ENCODE measurements around the gene WDFY4. TPM values are rescaled to one million over a fixed set of nuclear protein-coding genes. Genes with fewer than 3 reads are reported as not detected.

Gene WDFY4
- polyA plus RNA-seq, 4 donors, result under 0.01 to 3.2 (median 0.88) TPM

DNA sequence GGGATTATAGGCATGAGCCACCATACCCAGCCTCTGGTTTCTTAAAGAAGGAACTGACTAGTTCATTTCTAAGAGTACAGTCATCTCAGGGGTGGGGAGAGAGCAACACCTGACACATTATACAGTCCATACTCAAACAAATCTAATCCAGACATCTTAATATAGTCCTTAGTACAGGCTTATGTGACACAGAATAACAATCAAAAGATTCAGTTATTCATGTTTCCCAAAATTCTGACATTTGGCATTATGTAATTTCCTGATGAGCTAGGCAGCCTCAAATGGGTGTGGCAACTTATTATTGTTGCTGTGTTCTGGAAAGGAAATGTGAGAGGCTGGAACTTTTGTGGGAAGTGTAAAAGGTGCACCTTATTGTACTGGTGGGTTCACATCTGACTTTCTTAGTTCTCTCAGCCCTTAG lies 116.3 kb downstream of the WDFY4 start:
- DNase-seq, result no peak
- FAIRE-seq, result no peak
- no peaks in the 10 kb centered on the region for H3K9me3 ChIP-seq (ENCODE audit: control insufficient read depth in 2 of 2, insufficient read depth in 1 of 2, low read depth in 1 of 2, low read length in 1 of 2)

DNA sequence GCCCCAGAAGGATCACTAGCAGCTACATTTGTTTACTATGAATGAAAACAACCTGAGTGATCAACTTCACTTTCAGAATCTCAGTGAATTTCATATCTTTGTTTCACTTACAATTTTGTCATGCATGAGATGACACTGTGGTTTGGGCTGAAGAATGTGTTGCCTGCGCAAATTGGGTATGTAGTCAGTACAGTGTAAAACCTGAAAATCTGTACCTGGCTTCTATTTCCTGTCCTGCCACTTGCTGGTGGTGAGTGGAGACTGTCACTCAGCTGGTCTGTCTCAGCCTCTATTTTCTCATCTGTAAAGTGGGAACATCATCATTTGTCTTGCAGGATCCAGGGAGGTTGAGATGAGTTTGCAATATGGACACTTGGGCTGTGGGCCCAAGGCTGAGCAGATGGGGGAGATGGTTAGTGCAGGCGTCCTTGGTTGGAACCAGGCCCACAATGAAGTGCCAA lies 118.0 kb downstream of the WDFY4 start:
- Histone ChIP-seq H3K36me3 (ENCODE audit: control insufficient read depth in 3 of 3, insufficient read depth in 2 of 3, low read depth in 1 of 3, low read length in 3 of 3) (no peaks in the 10 kb centered on the region), H3K4me3 (ENCODE audit: low read depth in 1 of 3, low read length in 3 of 3) (no peak overlapping the region), H3K27ac (ENCODE audit: low read depth in 1 of 3, low read length in 2 of 3) (no peak overlapping the region), H3K9me3 (ENCODE audit: control insufficient read depth in 2 of 2, insufficient read depth in 1 of 2, low read depth in 1 of 2, low read length in 1 of 2) (no peaks in the 10 kb centered on the region), H3K4me1 (ENCODE audit: control insufficient read depth in 3 of 3, insufficient read depth in 2 of 3, low read depth in 1 of 3, low read length in 2 of 3) (peaks cover 0 to 8% (median 0%) of the 10 kb centered on the region in 3 donors), H3K27me3 (ENCODE audit: control insufficient read depth in 3 of 3, insufficient read depth in 3 of 3, low read length in 3 of 3) (no peaks in the 10 kb centered on the region)
- 59 to 77% (median 70%) methylated on average over 2 of the region's 2 CpGs for WGBS, 3 donors
- FAIRE-seq (no peak), DNase-seq (no peak)

More for the DNA sequence above, 116.3 kb downstream of the WDFY4 start:
- Histone ChIP-seq H3K27ac (ENCODE audit: low read depth in 1 of 3, low read length in 2 of 3) (peak overlapping the region in 1 of 3 donors; percentile 28), H3K36me3 (ENCODE audit: control insufficient read depth in 3 of 3, insufficient read depth in 2 of 3, low read depth in 1 of 3, low read length in 3 of 3) (no peaks in the 10 kb centered on the region), H3K27me3 (ENCODE audit: control insufficient read depth in 3 of 3, insufficient read depth in 3 of 3, low read length in 3 of 3) (no peaks in the 10 kb centered on the region), H3K4me3 (ENCODE audit: low read depth in 1 of 3, low read length in 3 of 3) (no peak overlapping the region), H3K4me1 (ENCODE audit: control insufficient read depth in 3 of 3, insufficient read depth in 2 of 3, low read depth in 1 of 3, low read length in 2 of 3) (peaks cover 0 to 8% (median 0%) of the 10 kb centered on the region in 3 donors)

DNA sequence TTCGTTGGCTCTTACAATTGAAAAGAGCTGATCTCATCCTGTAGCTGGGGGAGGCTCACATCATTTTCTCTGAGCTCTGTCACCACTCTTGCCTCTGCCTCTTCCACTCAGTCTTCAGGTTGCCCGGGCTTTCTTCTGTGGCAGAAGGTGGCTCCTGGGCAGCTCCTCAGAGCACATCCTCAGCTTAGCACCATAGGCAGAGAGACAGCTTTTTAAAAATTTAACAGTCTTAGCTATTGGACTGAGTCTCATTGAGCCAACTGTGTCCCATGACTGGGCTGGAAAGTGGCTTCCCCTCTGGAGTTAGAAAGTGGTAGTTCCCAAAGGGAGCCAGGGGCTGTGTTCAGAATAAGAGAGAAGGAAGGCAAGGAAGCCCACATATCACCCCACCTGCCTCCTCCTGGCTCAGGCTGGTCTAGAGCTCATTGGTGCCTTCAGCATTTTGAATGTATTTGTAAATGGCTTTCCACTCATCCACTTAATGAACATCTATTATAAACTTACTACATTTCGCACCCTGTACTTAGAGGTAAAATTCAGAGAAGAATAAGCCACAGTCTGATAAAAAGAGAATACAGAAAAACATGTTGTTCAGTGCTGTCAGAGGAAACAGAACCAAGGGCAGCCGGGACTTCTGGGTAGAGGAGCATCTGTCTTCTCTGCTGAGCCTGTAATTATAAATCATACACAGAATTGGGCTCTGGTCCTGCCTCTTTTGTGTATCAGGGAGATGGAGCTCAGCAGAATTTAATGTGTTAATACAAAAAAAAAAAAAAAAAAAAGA lies 119.3 kb downstream of the WDFY4 start:
- Histone ChIP-seq H3K36me3 (ENCODE audit: control insufficient read depth in 3 of 3, insufficient read depth in 2 of 3, low read depth in 1 of 3, low read length in 3 of 3) (no peaks in the 10 kb centered on the region), H3K9me3 (ENCODE audit: control insufficient read depth in 2 of 2, insufficient read depth in 1 of 2, low read depth in 1 of 2, low read length in 1 of 2) (no peaks in the 10 kb centered on the region), H3K4me3 (ENCODE audit: low read depth in 1 of 3, low read length in 3 of 3) (no peak overlapping the region), H3K27me3 (ENCODE audit: control insufficient read depth in 3 of 3, insufficient read depth in 3 of 3, low read length in 3 of 3) (no peaks in the 10 kb centered on the region), H3K27ac (ENCODE audit: low read depth in 1 of 3, low read length in 2 of 3) (no peak overlapping the region), H3K4me1 (ENCODE audit: control insufficient read depth in 3 of 3, insufficient read depth in 2 of 3, low read depth in 1 of 3, low read length in 2 of 3) (peaks cover 0 to 8% (median 0%) of the 10 kb centered on the region in 3 donors)
- DNase-seq (no peak), FAIRE-seq (no peak)
- 70 to 77% (median 72%) methylated on average over 4 of the region's 4 CpGs for WGBS, 3 donors

DNA sequence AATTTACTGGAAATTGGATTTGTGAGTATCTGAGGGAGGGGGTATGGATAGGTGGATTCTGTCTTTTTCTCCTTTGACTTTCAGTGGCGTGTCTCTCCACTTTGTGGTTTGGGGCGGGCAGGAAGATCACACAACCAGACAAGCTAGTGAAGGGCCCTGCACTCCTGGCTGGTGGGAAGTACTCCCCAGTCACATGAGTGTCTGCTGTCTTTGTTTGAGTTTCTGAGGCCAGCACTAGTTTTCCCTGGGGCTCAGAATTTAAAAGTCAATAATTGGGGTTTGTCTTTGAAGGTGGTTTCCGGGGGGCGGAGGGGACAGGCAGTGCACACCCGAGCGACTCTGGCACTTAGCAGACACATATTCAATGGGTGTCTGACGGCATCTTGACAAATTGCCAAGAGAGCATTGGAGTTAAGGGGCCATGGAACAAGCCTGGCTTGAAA lies 120.1 kb downstream of the WDFY4 start:
- peaks cover 0 to 8% (median 0%) of the 10 kb centered on the region in 3 donors for H3K4me1 ChIP-seq (ENCODE audit: control insufficient read depth in 3 of 3, insufficient read depth in 2 of 3, low read depth in 1 of 3, low read length in 2 of 3)
- peak in 1 of 2 donors; percentile 28 for DNase-seq
- WGBS, 3 donors, result 16 to 24% (median 23%) methylated on average over 7 of the region's 7 CpGs

DNA sequence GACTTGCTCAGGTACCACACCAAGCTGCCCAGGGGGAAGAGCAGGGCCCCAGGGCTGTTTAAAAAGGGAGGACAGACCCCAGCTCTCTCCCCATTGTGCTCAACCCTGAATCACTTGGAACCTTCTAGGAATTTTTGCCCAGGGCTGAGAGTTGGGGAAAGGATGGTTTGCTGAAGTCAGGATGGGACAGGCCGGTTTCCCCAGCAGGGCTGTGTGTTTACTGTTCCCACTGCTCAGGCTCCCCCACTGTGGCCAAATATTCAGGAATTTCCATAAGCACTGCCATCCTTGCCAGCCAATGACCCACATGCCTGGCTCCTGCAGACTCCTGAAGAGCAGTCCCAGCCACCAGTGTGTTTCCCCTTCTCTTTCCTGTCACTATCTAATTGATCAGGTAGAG lies 120.7 kb downstream of the WDFY4 start:
- no peaks in the 10 kb centered on the region for H3K36me3 ChIP-seq (ENCODE audit: control insufficient read depth in 3 of 3, insufficient read depth in 2 of 3, low read depth in 1 of 3, low read length in 3 of 3)
- WGBS, 3 donors, result 78 to 100% (median 92%) methylated on average over 1 of the region's 1 CpG
- H3K4me3 ChIP-seq (ENCODE audit: low read depth in 1 of 3, low read length in 3 of 3), result no peak overlapping the region
- H3K27ac ChIP-seq (ENCODE audit: low read depth in 1 of 3, low read length in 2 of 3), result no peak overlapping the region
- no peak for FAIRE-seq
- peaks cover 0 to 8% (median 0%) of the 10 kb centered on the region in 3 donors for H3K4me1 ChIP-seq (ENCODE audit: control insufficient read depth in 3 of 3, insufficient read depth in 2 of 3, low read depth in 1 of 3, low read length in 2 of 3)
- DNase-seq, result no peak
- H3K27me3 ChIP-seq (ENCODE audit: control insufficient read depth in 3 of 3, insufficient read depth in 3 of 3, low read length in 3 of 3), result no peaks in the 10 kb centered on the region
- H3K9me3 ChIP-seq (ENCODE audit: control insufficient read depth in 2 of 2, insufficient read depth in 1 of 2, low read depth in 1 of 2, low read length in 1 of 2), result no peaks in the 10 kb centered on the region

More for the DNA sequence above, 120.1 kb downstream of the WDFY4 start:
- FAIRE-seq, result no peak
- H3K4me3 ChIP-seq (ENCODE audit: low read depth in 1 of 3, low read length in 3 of 3), result no peak overlapping the region
- no peaks in the 10 kb centered on the region for H3K27me3 ChIP-seq (ENCODE audit: control insufficient read depth in 3 of 3, insufficient read depth in 3 of 3, low read length in 3 of 3)
- H3K9me3 ChIP-seq (ENCODE audit: control insufficient read depth in 2 of 2, insufficient read depth in 1 of 2, low read depth in 1 of 2, low read length in 1 of 2), result no peaks in the 10 kb centered on the region
- H3K36me3 ChIP-seq (ENCODE audit: control insufficient read depth in 3 of 3, insufficient read depth in 2 of 3, low read depth in 1 of 3, low read length in 3 of 3), result no peaks in the 10 kb centered on the region
- H3K27ac ChIP-seq (ENCODE audit: low read depth in 1 of 3, low read length in 2 of 3), result no peak overlapping the region

DNA sequence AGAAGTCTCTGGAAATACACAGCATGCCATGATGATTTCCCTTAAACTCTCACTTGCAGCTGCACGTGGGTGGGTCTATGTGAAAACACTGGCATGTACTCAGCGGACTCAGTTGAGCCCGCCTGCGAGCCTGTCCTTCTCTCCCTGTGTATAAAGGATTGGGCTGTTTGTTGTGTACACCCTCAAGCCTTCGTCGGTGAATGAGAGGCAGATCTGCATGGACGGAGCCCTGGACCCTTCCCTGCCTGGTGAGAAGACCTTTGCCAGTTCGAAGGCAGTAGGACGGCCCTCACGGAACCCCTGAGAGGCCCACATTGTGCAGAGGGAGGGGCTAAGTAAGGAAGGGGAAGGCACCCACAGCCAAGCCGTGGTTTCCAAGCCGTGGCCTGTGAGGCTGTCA lies 121.2 kb downstream of the WDFY4 start:
- Histone ChIP-seq H3K4me3 (ENCODE audit: low read depth in 1 of 3, low read length in 3 of 3) (no peak overlapping the region), H3K4me1 (ENCODE audit: control insufficient read depth in 3 of 3, insufficient read depth in 2 of 3, low read depth in 1 of 3, low read length in 2 of 3) (peaks cover 0 to 8% (median 0%) of the 10 kb centered on the region in 3 donors), H3K27ac (ENCODE audit: low read depth in 1 of 3, low read length in 2 of 3) (no peak overlapping the region), H3K36me3 (ENCODE audit: control insufficient read depth in 3 of 3, insufficient read depth in 2 of 3, low read depth in 1 of 3, low read length in 3 of 3) (no peaks in the 10 kb centered on the region), H3K9me3 (ENCODE audit: control insufficient read depth in 2 of 2, insufficient read depth in 1 of 2, low read depth in 1 of 2, low read length in 1 of 2) (no peaks in the 10 kb centered on the region), H3K27me3 (ENCODE audit: control insufficient read depth in 3 of 3, insufficient read depth in 3 of 3, low read length in 3 of 3) (no peaks in the 10 kb centered on the region)
- FAIRE-seq (no peak), DNase-seq (peak in 1 of 2 donors; percentile 16)
- 52 to 61% (median 59%) methylated on average over 12 of the region's 12 CpGs for WGBS, 3 donors

DNA sequence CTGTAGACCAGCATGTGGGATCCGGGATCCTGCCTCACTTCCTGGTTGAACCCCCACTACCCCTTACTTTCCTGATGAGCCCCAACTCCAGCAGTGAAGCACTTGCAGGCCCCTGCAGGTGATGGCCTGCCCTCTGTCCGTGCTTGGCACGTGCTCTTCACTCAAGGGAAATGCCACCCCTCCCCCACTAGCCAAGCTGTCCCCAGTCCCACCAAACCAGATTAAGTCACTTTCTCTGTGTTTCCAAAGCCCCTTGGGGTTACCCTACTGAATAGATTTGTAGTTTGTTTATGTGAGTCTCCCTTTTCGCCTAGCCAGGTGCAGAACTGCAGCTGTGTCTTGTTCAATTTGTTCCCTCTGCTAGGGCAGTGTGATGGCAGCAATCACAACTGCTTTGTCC lies 121.7 kb downstream of the WDFY4 start:
- H3K27me3 ChIP-seq (ENCODE audit: control insufficient read depth in 3 of 3, insufficient read depth in 3 of 3, low read length in 3 of 3), result no peaks in the 10 kb centered on the region
- 48 to 66% (median 61%) methylated on average over 4 of the region's 4 CpGs for WGBS, 3 donors
- no peak overlapping the region for H3K4me3 ChIP-seq (ENCODE audit: low read depth in 1 of 3, low read length in 3 of 3)
- H3K27ac ChIP-seq (ENCODE audit: low read depth in 1 of 3, low read length in 2 of 3), result no peak overlapping the region
- H3K36me3 ChIP-seq (ENCODE audit: control insufficient read depth in 3 of 3, insufficient read depth in 2 of 3, low read depth in 1 of 3, low read length in 3 of 3), result no peaks in the 10 kb centered on the region
- H3K9me3 ChIP-seq (ENCODE audit: control insufficient read depth in 2 of 2, insufficient read depth in 1 of 2, low read depth in 1 of 2, low read length in 1 of 2), result no peaks in the 10 kb centered on the region
- FAIRE-seq (no peak), DNase-seq (no peak)
- H3K4me1 ChIP-seq (ENCODE audit: control insufficient read depth in 3 of 3, insufficient read depth in 2 of 3, low read depth in 1 of 3, low read length in 2 of 3), result peaks cover 0 to 8% (median 0%) of the 10 kb centered on the region in 3 donors

DNA sequence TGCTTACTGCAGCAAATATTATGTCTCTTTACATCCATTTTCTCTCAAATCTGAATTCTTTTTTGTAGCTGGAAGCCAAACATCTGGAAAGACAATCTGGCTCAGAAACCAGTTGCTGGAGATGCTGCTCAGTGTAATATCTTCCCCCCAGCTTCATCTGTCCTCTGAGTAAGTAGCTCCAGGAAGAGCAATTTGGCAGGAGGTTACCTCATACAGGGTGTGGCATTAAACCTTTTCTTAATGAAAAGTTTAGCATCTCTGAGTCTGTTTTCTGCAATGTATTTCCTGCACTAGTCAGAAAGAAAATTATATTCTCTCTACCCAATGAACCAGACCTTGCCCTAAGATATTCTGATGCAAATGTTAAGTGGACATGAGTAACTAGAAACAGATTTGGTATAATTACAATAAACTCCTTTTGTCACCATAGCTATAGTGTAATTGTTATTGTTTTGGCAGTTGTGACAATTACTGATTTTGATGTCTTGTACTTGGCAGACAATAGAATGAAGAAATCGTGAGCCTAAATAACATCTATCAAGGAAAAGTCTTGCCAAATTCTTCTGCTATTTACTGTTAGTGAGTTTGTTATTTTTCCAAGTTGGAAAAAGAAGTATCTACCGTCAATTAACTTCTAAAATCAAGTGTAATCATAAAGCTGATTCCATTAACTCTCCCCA lies 123.3 kb downstream of the WDFY4 start:
- Histone ChIP-seq H3K9me3 (ENCODE audit: control insufficient read depth in 2 of 2, insufficient read depth in 1 of 2, low read depth in 1 of 2, low read length in 1 of 2) (no peaks in the 10 kb centered on the region), H3K27ac (ENCODE audit: low read depth in 1 of 3, low read length in 2 of 3) (no peak overlapping the region), H3K4me3 (ENCODE audit: low read depth in 1 of 3, low read length in 3 of 3) (no peak overlapping the region), H3K4me1 (ENCODE audit: control insufficient read depth in 3 of 3, insufficient read depth in 2 of 3, low read depth in 1 of 3, low read length in 2 of 3) (peaks cover 0 to 8% (median 0%) of the 10 kb centered on the region in 3 donors), H3K36me3 (ENCODE audit: control insufficient read depth in 3 of 3, insufficient read depth in 2 of 3, low read depth in 1 of 3, low read length in 3 of 3) (no peaks in the 10 kb centered on the region), H3K27me3 (ENCODE audit: control insufficient read depth in 3 of 3, insufficient read depth in 3 of 3, low read length in 3 of 3) (no peaks in the 10 kb centered on the region)
- no peak for FAIRE-seq
- WGBS, 3 donors, result 55 to 72% (median 65%) methylated on average over 2 of the region's 2 CpGs
- no peak for DNase-seq
